Activated naive CD4-positive, alpha-beta T cell treated with Interleukin-2 at 50 U/mL for 16 hours (primary cell): Measurements from ENCODE around the gene OMD.
"Not testable (repeated sequence)": the region's sequence is repeated elsewhere in the genome, so short reads cannot be mapped to it uniquely, and the experiment has no call there.

ENCODE experiments used
- DNase-seq: peaks from one replicate; pipeline ENCODE4 v3.0.0-alpha.2; 2020

Gene OMD, protein sequence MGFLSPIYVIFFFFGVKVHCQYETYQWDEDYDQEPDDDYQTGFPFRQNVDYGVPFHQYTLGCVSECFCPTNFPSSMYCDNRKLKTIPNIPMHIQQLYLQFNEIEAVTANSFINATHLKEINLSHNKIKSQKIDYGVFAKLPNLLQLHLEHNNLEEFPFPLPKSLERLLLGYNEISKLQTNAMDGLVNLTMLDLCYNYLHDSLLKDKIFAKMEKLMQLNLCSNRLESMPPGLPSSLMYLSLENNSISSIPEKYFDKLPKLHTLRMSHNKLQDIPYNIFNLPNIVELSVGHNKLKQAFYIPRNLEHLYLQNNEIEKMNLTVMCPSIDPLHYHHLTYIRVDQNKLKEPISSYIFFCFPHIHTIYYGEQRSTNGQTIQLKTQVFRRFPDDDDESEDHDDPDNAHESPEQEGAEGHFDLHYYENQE

DNA sequence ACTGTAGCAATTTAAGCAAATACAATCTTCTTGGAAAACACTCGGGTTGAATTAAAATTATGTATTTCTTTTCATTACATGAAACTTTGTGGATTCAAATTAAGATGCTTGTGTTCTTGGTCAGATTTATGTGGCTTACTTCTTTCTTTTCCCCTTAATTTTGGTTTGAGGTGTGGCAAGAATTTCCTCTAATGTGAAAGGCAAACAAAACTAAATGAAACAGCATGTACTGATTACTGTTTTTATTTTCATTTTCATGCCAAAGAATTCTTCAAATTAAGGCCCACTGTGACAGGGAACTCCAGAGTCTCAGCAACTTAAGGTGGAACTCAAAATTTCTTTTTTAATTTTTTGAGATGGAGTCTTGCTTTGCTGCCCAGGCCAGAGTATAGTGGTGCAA is at the start of gene OMD:
OMD (minus strand) TSS at position 132 of the 400 bp plus-strand sequence. CDS start 6,913 bp downstream, outside the sequence.
- no peak for DNase-seq

DNA sequence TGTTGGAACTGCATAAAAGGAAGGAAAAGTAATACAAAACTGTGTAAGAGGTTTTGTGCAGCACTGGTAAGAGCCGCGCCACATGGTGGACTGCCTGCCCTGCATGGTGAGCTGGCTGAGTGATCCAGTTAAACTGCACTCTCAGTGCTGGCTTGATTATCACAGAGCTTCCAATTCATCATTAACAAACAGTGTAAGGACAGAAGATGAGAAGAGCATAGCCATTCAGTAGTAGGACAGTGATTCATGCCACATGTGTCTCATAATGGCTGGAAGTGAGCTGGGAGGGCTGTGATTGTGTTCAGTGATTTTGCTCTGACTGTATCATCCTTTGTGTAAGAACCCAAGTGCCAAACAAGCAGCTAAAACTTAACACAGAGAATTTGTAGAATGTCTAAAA is 43.9 kb upstream of the OMD start:
- no peak for DNase-seq

DNA sequence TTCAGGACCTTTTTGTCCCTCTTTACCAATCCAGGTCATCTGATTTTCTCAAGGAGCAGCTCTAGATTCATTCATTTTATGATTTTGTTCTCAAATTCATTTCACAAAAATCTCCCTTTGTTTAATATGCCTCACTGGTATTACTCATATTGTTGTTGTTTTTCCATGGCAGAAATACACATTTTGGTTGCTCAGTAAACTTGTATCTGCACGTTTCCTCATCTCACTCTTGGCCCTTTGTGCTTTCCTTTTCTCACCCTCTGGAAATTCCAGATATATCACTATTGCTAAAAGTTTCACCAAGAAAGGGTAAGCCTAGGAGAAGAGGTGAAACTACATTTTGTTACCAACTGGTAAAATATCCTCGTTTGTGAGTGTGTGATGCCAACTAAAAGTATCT is 43.2 kb upstream of the OMD start:
- DNase-seq, result no peak

DNA sequence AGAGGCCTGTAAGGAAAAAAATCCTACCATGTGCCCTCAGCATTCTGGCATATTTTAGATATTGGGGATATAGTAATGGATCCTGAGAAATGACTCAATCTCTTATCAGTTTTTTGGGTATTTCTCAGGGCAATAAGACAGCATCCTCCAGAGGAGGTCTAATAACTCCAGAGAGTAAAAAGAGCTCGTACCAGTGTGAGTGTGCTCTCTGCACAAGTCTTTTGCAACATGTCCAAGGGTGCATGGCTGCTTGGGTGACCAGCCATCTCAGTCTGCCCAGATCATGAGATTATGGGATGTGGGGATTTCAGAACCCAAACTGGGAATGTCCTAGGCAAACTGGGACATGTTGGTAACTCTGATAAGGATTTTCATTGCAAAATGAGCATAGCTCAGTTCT is 42.8 kb upstream of the OMD start:
- no peak for DNase-seq

DNA sequence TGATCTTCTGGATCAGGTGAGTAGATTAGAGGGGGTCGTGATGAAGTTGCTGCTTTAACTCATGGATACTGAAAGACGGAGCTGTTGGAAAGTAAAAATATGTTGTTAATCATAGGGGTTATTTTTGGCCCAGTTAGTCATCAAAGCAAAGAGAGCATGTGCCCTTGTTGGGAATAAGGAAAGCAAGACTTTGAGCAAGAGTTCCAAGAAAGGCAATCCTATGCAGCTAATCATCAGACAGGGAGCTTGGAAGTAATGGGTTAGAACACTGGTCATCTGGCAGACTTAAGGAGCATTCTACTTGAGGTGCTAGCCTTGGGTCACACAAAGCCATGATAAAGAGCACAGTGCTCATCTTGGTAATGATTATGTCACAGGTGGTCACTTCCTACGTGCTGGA is 39.7 kb upstream of the OMD start:
- no peak for DNase-seq

DNA sequence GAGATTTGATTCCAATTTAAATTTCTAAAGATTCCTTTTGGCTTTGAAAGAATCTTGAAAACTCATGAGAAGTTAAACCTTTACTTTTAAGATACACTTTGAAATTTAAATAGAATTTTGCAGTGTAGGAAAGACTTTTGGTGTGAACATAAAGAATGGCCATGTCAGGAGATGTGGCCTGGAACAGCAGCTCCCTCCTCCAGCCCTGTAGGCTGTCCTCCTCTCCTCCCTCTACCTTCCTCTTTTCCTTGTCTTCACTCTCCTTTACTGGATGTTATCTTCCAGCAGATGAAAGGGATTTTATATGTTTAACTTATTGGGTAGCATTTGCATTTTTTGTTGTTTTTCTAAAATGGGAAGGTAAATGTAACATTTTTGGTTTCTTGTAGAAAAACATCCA is 39.1 kb upstream of the OMD start:
- DNase-seq, result no peak

DNA sequence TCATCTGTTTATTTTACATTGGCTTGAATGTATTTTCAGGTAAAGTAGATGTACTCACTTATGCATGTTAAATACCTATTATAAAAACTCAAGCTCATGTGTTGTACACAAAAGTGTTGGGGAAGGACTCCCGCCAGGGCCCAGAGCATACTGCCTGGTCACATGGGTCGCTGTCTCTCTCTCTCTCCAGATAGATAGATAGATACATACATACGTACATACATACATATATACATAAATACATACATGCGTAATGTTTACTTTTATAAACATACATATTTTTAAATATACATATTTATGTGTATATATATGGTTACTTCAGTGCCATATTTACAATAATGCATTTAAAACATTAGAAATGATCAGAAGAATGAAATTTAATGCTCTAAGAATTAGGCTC is 33.3 kb upstream of the OMD start:
- DNase-seq, result no peak

DNA sequence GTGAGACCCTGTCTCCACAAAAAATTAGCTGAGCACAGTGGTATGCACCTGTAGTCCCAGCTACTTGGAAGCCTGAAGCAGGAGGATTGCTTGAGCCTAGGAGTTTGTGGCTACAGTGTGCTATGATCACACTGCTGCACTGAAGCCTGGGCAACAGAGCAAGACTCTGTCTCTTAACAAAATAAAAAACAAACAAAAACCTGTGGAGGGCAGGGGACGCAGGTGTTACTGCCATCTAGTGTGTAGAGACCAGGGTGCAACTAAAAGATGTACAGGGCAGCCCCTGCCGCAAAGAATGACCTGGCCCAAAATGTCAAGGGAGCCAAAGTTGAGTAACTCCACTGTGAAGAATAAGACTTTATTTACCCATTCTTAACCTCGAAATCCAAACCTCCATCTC is 30.9 kb upstream of the OMD start:
- DNase-seq, result no peak

DNA sequence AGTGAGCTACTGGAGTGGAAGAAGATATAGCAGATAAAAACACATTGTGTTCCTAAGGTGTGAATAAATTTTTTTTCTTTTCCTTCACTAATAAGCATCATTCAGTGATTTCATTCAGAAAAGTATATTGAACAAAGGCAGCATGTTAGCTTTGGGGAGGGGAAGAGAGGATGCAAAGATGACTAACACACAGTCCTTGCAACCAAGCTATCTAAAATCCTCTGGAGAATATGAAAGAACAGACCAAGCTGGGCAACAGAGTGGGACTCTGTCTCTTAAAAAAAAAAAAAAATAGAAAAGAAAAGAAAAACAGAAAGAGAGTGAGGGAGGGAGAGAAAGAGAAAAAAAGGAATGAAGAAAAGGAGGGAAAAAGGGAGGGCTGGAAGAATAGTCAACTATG is 22.3 kb upstream of the OMD start:
- DNase-seq, result no peak

DNA sequence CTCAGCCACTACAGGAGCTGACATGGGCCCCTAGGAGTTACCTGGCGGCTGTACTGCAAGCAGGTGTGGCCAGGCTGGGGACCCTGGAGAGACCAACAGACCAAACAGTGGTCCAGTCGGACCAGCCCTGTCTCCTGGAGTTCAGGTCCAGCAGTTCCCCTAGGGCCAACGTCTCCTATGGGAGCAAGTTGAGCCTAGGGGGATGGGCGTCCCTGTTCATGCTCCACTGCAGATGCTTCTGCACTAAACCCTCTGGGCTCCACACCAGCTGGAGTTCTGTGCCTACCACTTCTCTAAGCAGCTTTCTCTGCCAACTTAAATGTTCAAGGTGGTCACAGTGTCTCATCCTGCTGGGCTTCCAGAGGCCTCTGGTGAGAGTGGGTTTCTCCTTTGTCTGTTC is 20.6 kb upstream of the OMD start:
- no peak for DNase-seq

DNA sequence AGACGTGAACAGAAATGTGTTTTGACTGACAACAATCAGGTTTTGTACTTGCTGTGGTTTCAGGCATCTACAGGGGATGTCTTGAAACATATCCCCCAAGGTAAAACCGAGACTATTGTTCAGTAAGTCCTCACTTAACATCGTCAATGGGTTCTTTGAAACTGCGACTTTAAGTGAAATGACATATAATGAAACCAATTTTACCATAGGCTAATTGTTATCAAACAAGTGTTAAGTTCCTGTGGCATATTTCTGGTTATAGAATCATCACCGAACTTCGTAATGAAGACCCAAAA is 16.4 kb upstream of the OMD start:
- DNase-seq, result no peak

DNA sequence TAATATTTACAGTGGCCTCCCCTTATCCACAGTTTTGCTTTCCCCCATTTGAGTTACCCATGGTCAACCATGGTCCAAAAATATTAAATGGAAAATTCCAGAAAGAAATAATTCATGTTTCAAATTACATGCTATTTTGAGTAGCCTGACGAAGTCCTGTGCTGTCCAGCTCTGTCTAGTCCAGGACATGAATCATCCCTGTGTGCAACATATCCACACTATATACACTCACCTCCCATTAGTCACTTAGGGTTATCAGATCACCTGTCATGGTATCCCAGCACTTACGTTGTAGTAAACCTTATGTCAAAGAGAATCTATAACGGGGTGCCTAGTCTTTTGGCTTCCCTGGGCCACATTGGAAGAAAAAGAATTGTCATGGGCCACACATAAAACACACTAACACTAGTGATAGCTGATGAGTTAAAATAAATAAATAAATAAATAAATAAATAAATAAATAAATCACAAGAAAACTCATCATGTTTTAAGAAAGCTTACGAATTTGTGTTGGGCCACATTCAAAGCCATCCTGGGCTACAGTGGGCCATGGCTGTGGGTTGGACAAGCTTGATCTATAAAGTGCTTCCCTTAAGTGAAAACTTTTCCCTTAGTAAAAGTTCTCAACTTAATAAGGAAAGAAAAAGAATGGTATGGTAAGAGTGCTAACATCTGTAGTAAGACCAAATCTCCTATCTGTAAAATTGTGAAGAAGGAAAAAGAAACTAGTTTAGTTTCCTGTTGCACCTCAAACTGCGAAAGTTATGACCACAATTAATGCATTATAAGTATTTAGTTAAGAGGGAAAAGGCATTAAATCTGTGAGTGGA is 15.9 kb upstream of the OMD start:
- DNase-seq, result no peak

DNA sequence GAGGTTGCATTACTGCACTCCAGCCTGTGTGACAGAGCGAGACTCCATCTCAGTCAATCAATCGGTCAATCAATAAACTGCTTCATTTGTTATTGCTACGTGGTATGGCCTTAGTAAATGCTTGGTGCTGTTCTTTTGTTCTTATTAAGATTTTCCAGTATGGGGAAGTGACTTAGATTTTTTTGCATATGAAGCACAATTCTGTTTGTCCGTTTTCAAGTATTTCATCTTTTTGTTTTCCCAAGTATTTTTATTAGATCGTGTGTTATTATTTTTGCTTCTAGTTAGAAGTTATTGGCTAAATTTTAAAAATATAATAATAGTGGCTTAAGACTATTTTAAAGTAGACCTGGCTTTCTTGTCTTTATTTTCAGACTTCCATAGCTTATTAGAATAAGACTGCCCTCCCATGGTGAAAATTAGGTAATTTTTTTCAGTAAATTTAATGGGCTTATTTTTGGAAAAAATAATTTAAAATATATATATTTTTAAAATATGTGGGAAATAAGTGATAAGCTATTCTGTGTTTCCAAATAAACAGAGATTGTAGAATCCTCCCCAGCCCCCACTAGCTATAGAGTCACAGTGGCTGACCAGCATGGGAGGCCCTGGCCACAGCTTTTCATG is 14.7 kb upstream of the OMD start:
- no peak for DNase-seq

DNA sequence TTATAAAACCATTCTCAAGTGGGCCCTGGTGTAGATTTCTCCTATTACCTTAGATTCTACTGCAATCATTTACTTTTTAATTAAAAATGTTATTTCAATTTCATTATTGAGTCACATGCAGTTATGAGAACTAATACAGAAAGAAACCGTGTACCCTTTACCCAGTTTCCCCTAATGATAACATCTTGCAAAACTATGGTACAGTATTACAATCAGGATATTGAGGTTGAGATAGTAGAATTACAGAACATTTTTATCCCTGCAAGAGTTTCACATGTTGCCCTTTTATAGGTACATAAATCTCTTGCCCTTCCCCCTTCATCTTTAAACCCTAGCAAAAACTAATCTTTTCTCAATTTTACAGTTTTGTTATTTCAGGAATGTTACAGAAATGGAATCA is 11.0 kb upstream of the OMD start:
- no peak for DNase-seq

DNA sequence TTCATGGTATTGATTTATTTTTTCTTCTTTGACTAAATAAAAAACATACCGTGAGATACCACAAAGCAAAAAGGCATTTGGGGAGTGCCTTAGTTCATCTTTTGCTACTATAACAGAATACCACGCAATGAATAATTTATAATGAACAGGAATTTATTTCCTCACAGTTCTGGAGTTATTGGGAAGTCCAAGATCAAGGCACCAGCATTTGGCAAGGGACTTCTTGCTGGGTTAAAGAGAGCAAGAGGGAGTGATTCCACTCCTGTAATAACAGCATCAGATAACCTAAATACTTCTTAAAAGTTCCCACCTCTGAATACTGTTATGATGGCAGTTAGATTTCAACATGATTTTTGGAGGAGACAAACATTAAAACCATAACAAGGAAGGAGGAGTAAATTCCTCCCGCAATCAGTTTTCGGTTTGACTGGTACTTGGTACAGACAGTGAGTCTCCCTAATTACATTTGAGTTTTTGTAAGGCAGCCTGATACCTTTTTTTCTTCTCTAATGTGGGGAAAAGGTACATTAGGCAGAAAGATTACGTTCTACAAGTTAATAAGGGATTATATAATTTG is 8.8 kb upstream of the OMD start:
- no peak for DNase-seq

DNA sequence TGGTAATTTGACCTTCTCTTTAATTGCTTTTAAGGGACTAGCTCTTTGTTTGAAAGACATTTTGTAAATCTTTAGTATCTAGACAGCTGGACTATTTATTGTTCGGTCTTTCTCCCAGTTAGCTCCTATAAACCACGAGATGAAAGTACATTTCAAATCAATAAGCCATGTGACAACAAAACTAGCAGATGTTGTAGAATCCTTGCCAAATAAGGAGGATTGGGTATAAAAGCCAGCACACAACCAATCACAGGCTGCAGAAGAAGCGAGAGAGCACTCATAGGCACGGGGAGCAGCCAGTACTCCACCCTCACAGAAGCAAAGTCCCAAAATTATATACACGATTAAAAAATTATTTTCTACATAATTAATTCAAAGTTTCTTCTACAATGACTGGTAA is 8.1 kb upstream of the OMD start:
- no peak for DNase-seq

DNA sequence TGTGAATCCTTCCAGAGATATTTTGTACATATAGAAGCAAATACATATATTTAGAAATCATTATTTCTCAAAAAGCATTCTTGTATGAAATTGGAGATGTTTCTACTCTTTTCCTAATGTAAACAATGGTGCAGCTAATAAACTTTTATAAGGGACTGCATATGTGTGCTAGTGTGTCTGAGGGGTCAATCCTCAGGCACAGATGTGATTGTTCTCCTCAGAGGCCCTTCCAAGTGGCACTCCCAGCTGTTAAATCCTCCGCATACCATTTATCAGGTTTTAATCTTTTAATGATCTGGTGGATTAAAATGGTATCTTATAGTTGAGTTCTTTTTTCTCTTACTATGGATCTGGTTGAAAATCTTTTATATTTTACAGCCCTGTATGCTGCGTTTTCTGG is 5.6 kb upstream of the OMD start:
- DNase-seq, result no peak

DNA sequence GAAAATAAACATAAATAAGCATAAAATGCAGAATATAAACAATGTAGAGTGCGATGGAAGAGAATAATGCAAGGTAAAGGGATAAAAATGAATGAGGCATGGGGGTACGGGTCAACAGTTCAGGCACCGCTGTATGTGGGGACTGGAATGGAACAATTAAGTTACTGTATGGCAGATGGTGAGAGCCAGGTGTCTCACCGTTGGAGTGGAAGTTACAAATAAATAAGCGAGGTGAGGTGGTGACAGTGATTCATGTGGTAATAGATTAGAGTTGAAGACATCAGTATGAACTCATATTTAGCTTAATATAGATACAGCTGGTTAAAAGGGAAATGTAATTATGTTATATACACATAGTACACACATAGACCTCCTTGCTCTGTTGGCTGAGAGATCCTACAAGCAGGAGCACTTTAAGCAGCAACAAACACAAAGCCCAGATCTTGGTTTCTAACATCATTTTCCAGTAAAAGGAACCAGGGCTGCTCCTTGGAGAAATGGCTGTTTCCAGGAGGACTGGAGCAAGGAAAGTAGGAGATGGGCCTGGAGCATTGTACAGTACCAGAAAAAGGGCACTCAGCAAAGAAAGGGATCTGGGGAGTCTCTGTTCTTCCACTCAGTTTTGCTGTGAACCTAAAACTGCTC is 2.4 kb upstream of the OMD start:
- no peak for DNase-seq

DNA sequence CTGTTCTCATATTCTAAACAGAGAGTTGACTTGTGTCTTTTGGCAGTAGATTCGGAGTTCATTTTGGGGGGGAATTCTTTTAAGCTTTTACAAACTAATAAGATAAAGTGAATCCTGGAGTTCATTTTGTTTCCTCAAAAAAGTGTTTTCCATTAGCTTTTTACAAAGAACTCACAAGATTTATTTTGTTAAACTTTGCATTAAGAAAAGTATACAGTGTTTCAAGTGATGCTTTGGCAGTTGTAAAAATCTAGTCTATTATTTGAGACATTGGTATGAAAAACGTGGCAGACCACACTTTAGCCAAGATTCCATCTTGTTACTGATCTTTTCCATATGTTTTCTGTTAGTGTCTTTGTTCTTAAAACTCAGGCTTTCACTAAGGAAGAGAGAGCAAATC is 1.2 kb upstream of the OMD start:
- no peak for DNase-seq

DNA sequence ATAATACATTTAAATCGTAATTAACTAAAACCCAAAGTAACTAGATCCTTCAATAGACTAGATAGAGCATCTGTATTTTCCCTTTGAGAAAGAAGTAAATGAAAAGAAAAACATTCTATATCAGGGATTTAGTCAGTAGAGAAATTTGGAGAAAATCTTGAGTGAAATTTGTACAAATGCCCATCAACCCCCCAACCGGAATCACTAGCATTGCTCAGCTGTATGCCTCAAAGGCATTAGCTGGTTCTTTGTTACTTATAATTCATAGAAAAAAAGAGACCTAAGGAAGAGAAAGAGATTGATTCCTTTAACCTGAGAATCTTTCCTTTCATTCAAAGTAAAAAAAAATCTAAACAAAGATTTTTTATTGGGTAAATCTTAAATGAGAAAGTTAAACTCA is 659 bp downstream of the OMD start:
- no peak for DNase-seq

DNA sequence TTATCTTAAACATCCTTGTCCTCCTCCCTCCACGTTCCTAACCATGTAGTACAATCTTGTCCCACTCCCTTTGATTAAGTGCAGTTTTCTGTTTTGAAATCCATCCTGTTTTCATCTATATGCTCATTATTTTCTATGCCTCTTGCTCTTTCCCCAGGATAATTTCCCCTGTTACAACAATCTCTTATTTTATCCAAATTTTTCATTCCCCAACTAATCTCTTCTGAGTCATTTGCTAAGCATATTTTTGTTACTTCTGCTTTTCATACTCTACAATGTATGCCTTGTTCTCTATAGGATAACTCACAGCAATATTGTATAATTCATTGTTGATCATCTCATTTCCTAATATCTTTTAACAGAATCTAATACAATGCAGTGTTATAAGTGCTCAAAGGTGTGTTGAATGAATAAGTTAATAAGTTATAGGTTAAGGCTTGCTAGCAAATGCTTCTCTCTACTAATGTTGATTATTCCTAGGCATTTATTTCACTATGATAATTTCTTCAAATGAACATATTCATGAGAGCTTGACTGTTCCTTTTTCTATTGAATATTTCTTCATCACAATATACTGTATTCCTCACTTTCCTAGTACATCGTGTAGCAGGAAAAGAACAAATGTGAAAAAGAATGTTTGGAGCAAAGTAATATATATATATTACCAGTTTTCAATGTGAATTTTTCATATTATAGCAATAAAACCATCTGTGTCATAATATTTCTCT is 1.5 kb downstream of the OMD start:
- DNase-seq, result no peak

DNA sequence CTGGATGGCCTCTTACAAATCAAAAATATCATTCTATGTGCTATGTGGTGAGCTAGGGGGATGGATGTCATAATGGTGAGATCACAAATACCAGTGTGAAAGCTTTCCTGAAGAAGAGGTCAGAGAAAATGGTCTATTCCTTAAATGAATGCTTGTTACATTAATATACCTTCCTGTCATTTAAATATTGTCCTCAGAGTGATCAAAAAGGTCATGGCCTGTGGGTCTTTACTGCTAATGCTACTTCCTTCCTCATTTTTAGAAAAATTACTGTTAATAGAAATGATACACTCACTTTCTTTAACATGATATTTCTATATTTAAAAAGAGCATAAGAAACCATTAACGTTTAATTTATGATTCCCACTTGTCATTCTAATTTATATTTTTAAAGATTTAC is 9.7 kb downstream of the OMD start:
- DNase-seq, result no peak

DNA sequence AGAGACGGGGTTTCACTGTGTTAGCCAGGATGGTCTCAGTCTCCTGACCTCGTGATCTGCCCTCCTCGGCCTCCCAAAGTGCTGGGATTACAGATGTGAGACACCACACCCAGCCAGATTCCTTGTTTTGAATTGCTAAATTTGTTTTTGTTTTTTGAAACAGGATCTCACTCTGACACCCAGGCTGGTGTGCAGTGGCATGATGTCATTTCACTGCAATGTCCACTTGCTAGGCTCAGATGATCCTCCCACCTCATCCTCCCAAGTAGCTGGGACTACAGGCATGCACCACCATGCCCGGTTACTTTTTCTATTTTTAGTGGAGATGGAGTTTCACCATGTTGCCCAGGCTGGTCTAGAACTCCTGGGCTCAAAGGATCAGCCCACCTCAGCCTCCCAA is 13.1 kb downstream of the OMD start:
- DNase-seq, result not testable (repeated sequence)
